AG09309 (cell line): Measurements from ENCODE around the gene RPS17.

Experiments used
- DNase-seq: peaks from one replicate; pipeline ENCODE4 v3.0.0-alpha.2; 2010; ENCODE audit warnings: low read depth
- H3K4me3 ChIP-seq: 2 replicates; pipeline ENCODE4 v1.5.1; 2011; ENCODE audit warnings: mild to moderate bottlenecking, low read depth, low read length, moderate library complexity; ENCODE audit not compliant: control insufficient read depth
- TF ChIP-seq, protein P1 (sequence below): IDR thresholded peaks from 2 replicates; pipeline ENCODE4 v1.5.1; 2011; ENCODE audit warnings: mild to moderate bottlenecking, low read depth, low read length, inconsistent platforms; ENCODE audit not compliant: insufficient read depth, control insufficient read depth; ENCODE audit errors: missing control alignments

The RPS17 gene

DNA sequence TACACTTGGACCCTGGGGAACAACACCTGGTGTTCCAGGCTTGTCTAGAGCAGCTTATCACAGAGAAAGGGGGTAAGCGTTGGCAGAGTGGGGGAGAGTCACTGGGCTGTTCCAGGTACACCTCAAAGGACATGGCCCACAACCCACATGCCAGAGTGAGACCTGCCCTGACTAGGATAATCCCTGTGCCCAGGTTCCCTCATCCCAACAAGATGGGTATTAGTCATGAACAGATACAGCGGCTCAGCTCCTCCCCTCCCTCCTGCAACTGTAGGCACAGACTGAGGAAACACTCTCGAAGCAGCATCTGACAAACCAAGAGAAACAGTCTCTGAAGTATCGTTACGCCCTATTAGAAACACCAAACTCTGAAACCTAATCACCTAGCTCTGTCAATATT, 32.1 kb upstream of the RPS17 start:
- TF ChIP-seq, protein P1, sequence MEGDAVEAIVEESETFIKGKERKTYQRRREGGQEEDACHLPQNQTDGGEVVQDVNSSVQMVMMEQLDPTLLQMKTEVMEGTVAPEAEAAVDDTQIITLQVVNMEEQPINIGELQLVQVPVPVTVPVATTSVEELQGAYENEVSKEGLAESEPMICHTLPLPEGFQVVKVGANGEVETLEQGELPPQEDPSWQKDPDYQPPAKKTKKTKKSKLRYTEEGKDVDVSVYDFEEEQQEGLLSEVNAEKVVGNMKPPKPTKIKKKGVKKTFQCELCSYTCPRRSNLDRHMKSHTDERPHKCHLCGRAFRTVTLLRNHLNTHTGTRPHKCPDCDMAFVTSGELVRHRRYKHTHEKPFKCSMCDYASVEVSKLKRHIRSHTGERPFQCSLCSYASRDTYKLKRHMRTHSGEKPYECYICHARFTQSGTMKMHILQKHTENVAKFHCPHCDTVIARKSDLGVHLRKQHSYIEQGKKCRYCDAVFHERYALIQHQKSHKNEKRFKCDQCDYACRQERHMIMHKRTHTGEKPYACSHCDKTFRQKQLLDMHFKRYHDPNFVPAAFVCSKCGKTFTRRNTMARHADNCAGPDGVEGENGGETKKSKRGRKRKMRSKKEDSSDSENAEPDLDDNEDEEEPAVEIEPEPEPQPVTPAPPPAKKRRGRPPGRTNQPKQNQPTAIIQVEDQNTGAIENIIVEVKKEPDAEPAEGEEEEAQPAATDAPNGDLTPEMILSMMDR = no peak
- H3K4me3 ChIP-seq = no peak overlapping the region; the same call in 1 of the 2 replicates
- no peak for DNase-seq

- DNase-seq = peak; percentile 45
- TF ChIP-seq, protein P1 = no peak
- H3K4me3 ChIP-seq = peak overlapping the region; percentile 53
These were observed 31.5 kb upstream of the RPS17 start for GRCh38 chr15:82571722-82572222.

DNA sequence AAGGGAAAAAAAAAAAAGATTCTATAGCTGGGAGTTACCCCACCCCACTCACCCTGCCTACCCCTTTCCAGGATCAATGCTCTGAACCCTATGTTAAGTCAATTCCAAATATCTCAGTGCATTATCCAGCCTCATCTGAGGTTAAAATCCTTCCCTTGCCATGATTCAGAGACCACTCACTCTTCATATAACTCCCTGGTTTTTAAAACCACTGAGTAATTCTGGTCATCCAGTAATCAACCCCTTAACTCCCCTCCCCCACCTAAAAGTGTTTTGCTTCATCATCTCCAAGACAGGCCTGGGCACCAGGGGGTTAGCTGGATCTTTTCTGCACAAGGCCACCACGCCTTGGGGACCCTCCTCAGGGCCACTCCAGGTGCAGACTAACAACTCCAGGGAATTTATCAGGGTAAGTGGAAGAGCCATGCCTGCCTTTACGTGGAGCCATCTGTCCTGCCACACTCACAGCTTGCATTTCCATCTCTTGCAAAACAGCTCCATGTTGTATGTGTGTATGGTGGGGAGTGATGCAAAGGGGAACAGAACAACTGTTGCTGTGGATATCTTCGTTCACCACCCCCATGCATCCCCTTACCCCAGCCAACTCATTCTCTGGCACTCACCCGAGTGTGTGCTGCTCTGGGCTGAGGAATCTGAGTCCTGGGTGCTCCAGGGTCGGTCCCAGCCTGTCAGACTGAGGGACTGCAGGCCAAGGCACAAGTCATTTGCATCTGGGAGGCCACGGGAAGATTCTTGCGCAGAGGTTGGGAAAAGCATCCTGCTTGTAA, 30.7 kb upstream of the RPS17 start:
- DNase-seq = no peak
- peak overlapping the region; percentile 16 for H3K4me3 ChIP-seq
- TF ChIP-seq, protein P1 = no peak

- no peak overlapping the region for H3K4me3 ChIP-seq
- DNase-seq = no peak
- TF ChIP-seq, protein P1 = no peak
These were observed 29.6 kb upstream of the RPS17 start for GRCh38 chr15:82569834-82570233.

DNA sequence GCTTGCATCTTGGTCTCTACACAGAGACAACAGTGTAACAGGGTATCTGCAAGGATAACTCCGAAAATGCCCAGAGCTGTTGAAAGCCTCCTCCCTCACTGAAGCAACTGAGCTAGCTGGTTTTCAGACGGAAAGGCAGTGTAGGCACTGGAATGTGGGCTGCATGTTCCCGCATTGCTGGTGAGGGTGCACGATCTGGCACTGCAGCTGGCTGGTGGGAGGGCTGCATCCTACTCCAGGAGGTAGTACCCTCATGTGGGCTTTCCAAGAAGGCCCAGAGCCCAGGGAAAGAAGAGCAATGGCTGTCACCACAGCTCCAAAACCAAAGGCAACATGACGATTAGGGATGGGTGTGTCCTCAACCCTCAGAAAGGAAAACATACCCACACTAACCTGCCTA, 28.7 kb upstream of the RPS17 start:
- DNase-seq = no peak
- TF ChIP-seq, protein P1 = no peak
- no peak overlapping the region for H3K4me3 ChIP-seq

DNA sequence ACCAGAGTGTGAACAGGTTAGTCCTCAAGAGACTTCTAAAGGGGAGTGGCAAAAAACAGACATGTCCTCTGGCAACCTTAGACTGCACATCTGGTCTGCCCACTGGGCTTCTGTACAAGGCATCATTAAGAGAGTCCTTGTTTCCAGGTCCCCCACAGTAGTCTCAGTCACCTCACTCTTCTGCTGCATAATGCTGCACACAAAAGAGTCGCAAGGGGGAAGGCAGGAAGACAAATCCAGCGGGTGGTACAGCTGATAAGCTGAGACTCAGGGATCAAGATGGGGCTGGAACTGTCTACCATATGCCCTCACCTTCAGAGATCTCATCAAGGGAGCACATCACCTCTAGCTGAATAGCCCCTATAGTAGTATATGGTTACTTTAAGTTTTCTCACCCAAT, 27.4 kb upstream of the RPS17 start:
- DNase-seq = no peak
- H3K4me3 ChIP-seq = no peak overlapping the region

More for the DNA sequence above, 27.4 kb upstream of the RPS17 start:
- TF ChIP-seq, protein P1 = no peak
